Measurements from ENCODE around the gene LMO7. TPM values are rescaled to one million over a fixed set of nuclear protein-coding genes. Genes with fewer than 3 reads are reported as not detected.

LMO7 gene
- total RNA-seq, 1 experiment from 2014 or later, result 11.8 TPM

- Histone ChIP-seq H3K4me3 (ENCODE audit: low read depth in 2 of 2, low read length in 2 of 2) (no peak overlapping the region), H3K36me3 (ENCODE audit: control insufficient read depth, insufficient read depth, low read length) (no peaks in the 10 kb centered on the region), H3K9me3 (ENCODE audit: control insufficient read depth, insufficient read depth, low read depth, low read length) (no peaks in the 10 kb centered on the region), H3K27ac (ENCODE audit: low read length) (no peak overlapping the region), H3K27me3 (ENCODE audit: control insufficient read depth, insufficient read depth, low read length) (no peaks in the 10 kb centered on the region), H3K4me1 (ENCODE audit: control insufficient read depth, insufficient read depth, low read length) (no peaks in the 10 kb centered on the region)
- in situ Hi-C loops (cut with HindIII; ENCODE audit: low pct_unique_long_range_greater_than_20kb, low sequenced_read_pairs) (no loop called here), intact Hi-C loops (cut with micrococcal nuclease; ENCODE audit: unreplicated experiment) (no loop called here)
- DNase-seq (ENCODE audit: low read depth, low spot score) (no peak), ATAC-seq (no peak)
- BruUV-seq (replicated peaks), result no TSS peak
- CTCF ChIA-PET, result no interaction called here
- POLR2A ChIA-PET, result no interaction called here
- no peak for TF ChIP-seq TCF7L2 (IDR thresholded peaks at IDR 0.05; ENCODE audit: low read depth, low read length)
- TF ChIP-seq, protein P1, sequence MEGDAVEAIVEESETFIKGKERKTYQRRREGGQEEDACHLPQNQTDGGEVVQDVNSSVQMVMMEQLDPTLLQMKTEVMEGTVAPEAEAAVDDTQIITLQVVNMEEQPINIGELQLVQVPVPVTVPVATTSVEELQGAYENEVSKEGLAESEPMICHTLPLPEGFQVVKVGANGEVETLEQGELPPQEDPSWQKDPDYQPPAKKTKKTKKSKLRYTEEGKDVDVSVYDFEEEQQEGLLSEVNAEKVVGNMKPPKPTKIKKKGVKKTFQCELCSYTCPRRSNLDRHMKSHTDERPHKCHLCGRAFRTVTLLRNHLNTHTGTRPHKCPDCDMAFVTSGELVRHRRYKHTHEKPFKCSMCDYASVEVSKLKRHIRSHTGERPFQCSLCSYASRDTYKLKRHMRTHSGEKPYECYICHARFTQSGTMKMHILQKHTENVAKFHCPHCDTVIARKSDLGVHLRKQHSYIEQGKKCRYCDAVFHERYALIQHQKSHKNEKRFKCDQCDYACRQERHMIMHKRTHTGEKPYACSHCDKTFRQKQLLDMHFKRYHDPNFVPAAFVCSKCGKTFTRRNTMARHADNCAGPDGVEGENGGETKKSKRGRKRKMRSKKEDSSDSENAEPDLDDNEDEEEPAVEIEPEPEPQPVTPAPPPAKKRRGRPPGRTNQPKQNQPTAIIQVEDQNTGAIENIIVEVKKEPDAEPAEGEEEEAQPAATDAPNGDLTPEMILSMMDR (IDR thresholded peaks at IDR 0.05), result no peak
- TF ChIP-seq SIN3A (IDR thresholded peaks at IDR 0.05; ENCODE audit: borderline replicate concordance, insufficient read depth, low read depth, low read length), result no peak
- TF ChIP-seq REST (IDR thresholded peaks at IDR 0.05; ENCODE audit: insufficient read depth in 1 of 2, low read depth in 2 of 2, low read length in 1 of 2), result no peak
- no peak for TF ChIP-seq POLR2AphosphoS5 (IDR thresholded peaks at IDR 0.05; ENCODE audit: low read depth, low read length)
These were observed 202.4 kb downstream of the LMO7 start for GRCh38 chr13:75838366-75839005.

DNA sequence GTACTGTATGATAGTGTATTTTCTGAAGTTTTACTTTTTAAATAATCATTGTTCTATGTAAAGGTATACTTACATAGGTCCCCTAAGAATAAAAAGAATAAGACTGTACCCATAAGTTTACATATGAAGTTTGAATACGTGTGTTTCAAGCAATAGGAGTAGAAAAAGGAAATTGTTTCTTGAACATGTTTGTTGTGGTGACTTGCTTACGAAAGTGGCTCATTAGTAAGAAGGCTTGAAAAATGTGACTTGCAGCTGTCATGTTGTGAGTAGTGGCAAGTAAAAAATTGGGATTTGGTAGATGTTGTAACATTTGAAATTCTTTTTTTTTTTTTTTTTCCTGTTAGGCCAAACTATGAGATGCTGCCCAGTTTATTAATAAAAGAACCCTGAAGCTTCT, 203.3 kb downstream of the LMO7 start:
- Histone ChIP-seq H3K4me3 (ENCODE audit: low read depth in 2 of 2, low read length in 2 of 2) (no peak overlapping the region), H3K27me3 (ENCODE audit: control insufficient read depth, insufficient read depth, low read length) (no peaks in the 10 kb centered on the region), H3K9me3 (ENCODE audit: control insufficient read depth, insufficient read depth, low read depth, low read length) (no peaks in the 10 kb centered on the region), H3K4me1 (ENCODE audit: control insufficient read depth, insufficient read depth, low read length) (no peaks in the 10 kb centered on the region), H3K36me3 (ENCODE audit: control insufficient read depth, insufficient read depth, low read length) (no peaks in the 10 kb centered on the region), H3K27ac (ENCODE audit: low read length) (no peak overlapping the region)
- TF ChIP-seq TCF7L2 (IDR thresholded peaks at IDR 0.05; ENCODE audit: low read depth, low read length) (no peak), REST (IDR thresholded peaks at IDR 0.05; ENCODE audit: insufficient read depth in 1 of 2, low read depth in 2 of 2, low read length in 1 of 2) (no peak), POLR2AphosphoS5 (IDR thresholded peaks at IDR 0.05; ENCODE audit: low read depth, low read length) (no peak), SIN3A (IDR thresholded peaks at IDR 0.05; ENCODE audit: borderline replicate concordance, insufficient read depth, low read depth, low read length) (no peak)
- TF ChIP-seq, protein P1 (IDR thresholded peaks at IDR 0.05), result no peak
- BruUV-seq (replicated peaks), result no TSS peak
- ATAC-seq, result no peak
- intact Hi-C loops (cut with micrococcal nuclease; ENCODE audit: unreplicated experiment) (no loop called here), in situ Hi-C loops (cut with HindIII; ENCODE audit: low pct_unique_long_range_greater_than_20kb, low sequenced_read_pairs) (no loop called here)
- DNase-seq (ENCODE audit: low read depth, low spot score), result no peak
- ChIA-PET POLR2A (no interaction called here), CTCF (no interaction called here)

All from Panc1 (cell line).